Activated CD8-positive, alpha-beta T cell treated with anti-CD3 and anti-CD28 coated beads, Interleukin-2, amount 10 ng/mL, durations not matched to agents 7 days and 5 days (primary cell): ENCODE measurements around the gene PLP2. TPM values are rescaled to one million over a fixed set of nuclear protein-coding genes. Genes with fewer than 3 reads are reported as not detected.
A peak's percentile ranks its signal among the peaks of the same experiment; 100 is the strongest.
"Not testable (repeated sequence)": the region's sequence is repeated elsewhere in the genome, so short reads cannot be mapped to it uniquely, and the experiment has no call there.

Experiments
- ATAC-seq: fragments of 150-1000 bp; cut with Tn5 transposase; one replicate; pipeline ENCODE4 v1.10.0; 2021; ENCODE audit warnings: moderate library complexity
- CTCF ChIA-PET: fragments of 350-600 bp; sonication (Branson Sonifier 250); formaldehyde crosslinking; loops from one replicate; lab custom pipeline; 2021; ENCODE audit warnings: antibody characterized with exemption; lab: Charles Lee
- POLR2A ChIA-PET: fragments of 350-600 bp; sonication (Branson Sonifier 250); formaldehyde crosslinking; loops from one replicate; lab custom pipeline; 2021; ENCODE audit warnings: antibody characterized with exemption; lab: Charles Lee
- DNase-seq: peaks from one replicate; pipeline ENCODE4 v3.0.0-alpha.2; 2020
- H3K27ac Mint-ChIP-seq: one replicate; pipeline ENCODE4 v1.8.0; 2021; ENCODE audit warnings: mild to moderate bottlenecking, mixed read lengths
- H3K27me3 Mint-ChIP-seq: one replicate; pipeline ENCODE4 v1.8.0; 2021; ENCODE audit warnings: low read depth, mixed read lengths
- H3K36me3 Mint-ChIP-seq: one replicate; pipeline ENCODE4 v1.8.0; 2021; ENCODE audit warnings: low read depth, mixed read lengths
- H3K4me1 Mint-ChIP-seq: one replicate; pipeline ENCODE4 v1.8.0; 2021; ENCODE audit warnings: low read depth, mixed read lengths
- H3K4me3 Mint-ChIP-seq: one replicate; pipeline ENCODE4 v1.8.0; 2021; ENCODE audit warnings: mild to moderate bottlenecking, mixed read lengths
- H3K9me3 Mint-ChIP-seq: one replicate; pipeline ENCODE4 v1.8.0; 2022; ENCODE audit warnings: mixed read lengths; ENCODE audit not compliant: insufficient read depth
- total RNA-seq, 2 experiments: library from RNA; stranded (reverse); gene quantifications; one replicate each; pipeline ENCODE4 v1.2.3, GENCODE V29; 2021

PLP2 gene
- total RNA-seq, 2 experiments from 2014 or later = 203 to 214 TPM

- H3K4me3 Mint-ChIP-seq = not testable (repeated sequence)
Measured at GRCh38 chrX:49148390-49149100, 23.2 kb upstream of the PLP2 start.

GRCh38 chrX:49149291-49149690 lies 22.4 kb upstream of the PLP2 start:
- POLR2A ChIA-PET, H3K9me3 Mint-ChIP-seq, H3K36me3 Mint-ChIP-seq, H3K27ac Mint-ChIP-seq, H3K27me3 Mint-ChIP-seq, H3K4me3 Mint-ChIP-seq, H3K4me1 Mint-ChIP-seq, ATAC-seq, DNase-seq: not testable (repeated sequence)
- CTCF ChIA-PET = interaction anchor here (0.7 kb wide), 1 partner anchor 1157 kb away, joined by 4 read pairs; no protein-coding TSS in a partner anchor

More at GRCh38 chrX:49148390-49149100, 23.2 kb upstream of the PLP2 start:
- ATAC-seq, H3K4me1 Mint-ChIP-seq, H3K27ac Mint-ChIP-seq, POLR2A ChIA-PET, DNase-seq, H3K36me3 Mint-ChIP-seq, H3K9me3 Mint-ChIP-seq, CTCF ChIA-PET, H3K27me3 Mint-ChIP-seq: not testable (repeated sequence)

GRCh38 chrX:49153467-49153866 lies 18.2 kb upstream of the PLP2 start:
- H3K4me3 Mint-ChIP-seq = no peak overlapping the region
- ATAC-seq (no peak), DNase-seq (no peak)
- H3K27ac Mint-ChIP-seq = no peak overlapping the region
- H3K27me3 Mint-ChIP-seq = no peaks in the 10 kb centered on the region
- peaks cover 19% of the 10 kb centered on the region for H3K4me1 Mint-ChIP-seq
- ChIA-PET CTCF (no interaction called here), POLR2A (no interaction called here)
- no peaks in the 10 kb centered on the region for H3K9me3 Mint-ChIP-seq
- peaks cover 3% of the 10 kb centered on the region for H3K36me3 Mint-ChIP-seq

- Mint-ChIP-seq H3K4me1 (peaks cover 19% of the 10 kb centered on the region), H3K9me3 (no peaks in the 10 kb centered on the region), H3K27ac (peak overlapping the region; percentile 94), H3K36me3 (peaks cover 3% of the 10 kb centered on the region), H3K4me3 (peak overlapping the region; percentile 89), H3K27me3 (no peaks in the 10 kb centered on the region)
- ATAC-seq (peak; percentile 39), DNase-seq (peak; percentile 56)
- CTCF ChIA-PET = interaction anchor here (0.6 to 2.1 kb wide), 20 partner anchors 8 to 507 kb away, joined by 3 to 26 read pairs (median 4); partner anchors contain the start of gene PLP2
- POLR2A ChIA-PET = interaction anchor here (0.5 to 1.2 kb wide), 6 partner anchors 11 to 717 kb away, joined by 3 to 5 read pairs (median 4); no protein-coding TSS in a partner anchor
Measured at GRCh38 chrX:49155243-49155899, 16.3 kb upstream of the PLP2 start.

DNA sequence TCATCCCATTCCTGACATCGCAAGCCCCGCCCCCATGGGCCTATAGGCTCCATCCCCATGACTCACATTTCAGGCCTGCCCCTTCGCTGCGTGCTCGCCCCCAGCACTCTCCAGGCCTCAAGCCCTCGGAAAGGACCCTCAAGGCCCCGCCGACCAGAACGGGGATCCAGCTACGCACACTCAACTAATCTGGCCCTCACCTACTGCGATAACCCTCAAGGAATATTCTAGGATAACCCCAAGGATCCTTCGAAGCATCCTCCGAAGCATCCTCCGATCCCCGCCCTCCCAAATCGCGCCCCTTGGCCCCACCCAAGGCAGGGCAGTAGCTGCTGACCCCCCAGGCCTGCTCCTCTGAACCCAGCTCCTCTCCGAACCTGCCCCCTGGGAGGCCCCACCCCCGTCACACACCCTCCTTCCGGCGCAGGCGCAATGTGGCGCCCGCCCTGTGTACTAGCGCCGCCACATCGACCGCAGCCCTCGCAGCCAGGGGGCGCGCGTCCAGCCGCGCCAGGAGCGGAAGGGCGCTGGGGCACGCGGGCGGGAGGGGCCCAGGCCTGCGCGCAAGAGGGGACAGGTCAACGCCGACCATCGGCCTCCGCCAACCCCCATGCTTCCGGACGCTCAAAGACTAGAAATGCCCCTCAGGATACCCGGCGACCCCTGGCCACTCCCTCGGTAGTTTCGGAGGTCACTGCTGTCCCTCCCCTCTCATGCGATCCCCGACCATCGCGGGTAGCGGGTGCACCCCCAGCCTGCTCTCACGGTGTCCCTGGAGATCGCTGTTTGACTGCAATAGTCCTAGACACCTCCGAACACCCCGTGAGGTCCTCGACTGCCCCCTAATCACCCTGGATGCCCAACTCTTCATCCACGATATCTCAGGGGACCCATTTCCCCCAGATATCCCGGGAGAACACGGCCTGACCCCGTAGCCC lies 15.5 kb upstream of the PLP2 start:
- POLR2A ChIA-PET = interaction anchor here (0.5 to 1.2 kb wide), 5 partner anchors 10 to 716 kb away, joined by 3 to 5 read pairs (median 4); no protein-coding TSS in a partner anchor
- DNase-seq = peak; percentile 89
- H3K27ac Mint-ChIP-seq = peak overlapping the region; percentile 94

DNA sequence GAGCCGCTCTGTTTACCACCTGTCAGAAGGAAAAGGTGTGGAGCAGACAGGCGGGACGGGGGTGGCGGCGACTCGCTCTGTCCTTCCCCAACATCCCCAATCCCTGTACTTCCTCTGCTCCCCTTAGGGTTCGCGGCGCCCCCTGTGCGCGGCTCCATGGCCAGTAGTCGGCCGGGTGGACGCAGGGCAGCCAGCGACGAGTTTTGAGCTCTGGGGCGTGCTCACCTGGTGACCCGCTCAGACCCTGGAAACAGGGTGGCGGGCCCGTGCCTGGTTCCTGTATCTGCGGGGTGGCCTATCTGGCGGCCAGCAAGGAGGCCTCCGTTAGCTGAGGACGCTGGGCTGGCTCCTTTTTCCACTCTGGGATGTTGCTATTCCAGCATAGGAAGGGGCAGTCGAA lies 14.5 kb upstream of the PLP2 start:
- DNase-seq = no peak
- Mint-ChIP-seq H3K27me3 (no peaks in the 10 kb centered on the region), H3K27ac (no peak overlapping the region), H3K36me3 (peaks cover 3% of the 10 kb centered on the region), H3K9me3 (no peaks in the 10 kb centered on the region), H3K4me1 (peaks cover 22% of the 10 kb centered on the region), H3K4me3 (no peak overlapping the region)
- ChIA-PET CTCF (interaction anchor here (1.6 kb wide), 1 partner anchor 9 kb away, joined by 5 read pairs; no protein-coding TSS in a partner anchor), POLR2A (no interaction called here)
- no peak for ATAC-seq

More for the DNA sequence above, 15.5 kb upstream of the PLP2 start:
- H3K4me1 Mint-ChIP-seq = peaks cover 19% of the 10 kb centered on the region
- H3K36me3 Mint-ChIP-seq = peaks cover 3% of the 10 kb centered on the region
- peak overlapping the region; percentile 89 for H3K4me3 Mint-ChIP-seq
- peak; percentile 95 for ATAC-seq
- CTCF ChIA-PET = interaction anchor here (0.6 to 2.1 kb wide), 18 partner anchors 10 to 119 kb away, joined by 3 to 26 read pairs (median 4); partner anchors contain the start of gene PLP2
- H3K27me3 Mint-ChIP-seq = no peaks in the 10 kb centered on the region
- no peaks in the 10 kb centered on the region for H3K9me3 Mint-ChIP-seq

DNA sequence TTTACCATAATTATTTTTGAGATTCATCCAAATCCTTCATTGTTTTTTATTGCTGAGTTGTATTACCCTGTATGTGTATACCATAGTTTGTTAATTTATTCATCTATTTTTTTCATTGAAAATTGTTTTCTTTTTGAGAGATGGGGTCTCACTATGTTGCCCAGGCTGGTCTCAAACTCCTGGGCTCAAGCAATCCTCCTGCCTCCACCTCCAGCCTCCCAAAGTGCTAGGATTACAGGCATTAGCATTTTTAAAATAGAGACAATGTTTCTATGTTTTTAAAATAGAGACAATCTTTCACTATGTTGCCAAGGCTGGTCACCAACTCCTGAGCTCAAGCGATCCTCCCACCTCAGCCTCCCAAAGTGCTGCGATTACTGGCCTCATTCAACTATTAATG lies 10.8 kb upstream of the PLP2 start:
- no peaks in the 10 kb centered on the region for H3K27me3 Mint-ChIP-seq

GRCh38 chrX:49161632-49162031 lies 10.1 kb upstream of the PLP2 start:
- no peak for ATAC-seq
- no peaks in the 10 kb centered on the region for H3K27me3 Mint-ChIP-seq
- H3K36me3 Mint-ChIP-seq = no peaks in the 10 kb centered on the region
- ChIA-PET POLR2A (no interaction called here), CTCF (interaction anchor here (1.1 kb wide), 1 partner anchor 20 kb away, joined by 4 read pairs; no protein-coding TSS in a partner anchor)
- no peak overlapping the region for H3K27ac Mint-ChIP-seq
- no peak overlapping the region for H3K4me3 Mint-ChIP-seq
- H3K9me3 Mint-ChIP-seq = no peaks in the 10 kb centered on the region
- no peak for DNase-seq
- peaks cover 28% of the 10 kb centered on the region for H3K4me1 Mint-ChIP-seq

More for the DNA sequence above, 10.8 kb upstream of the PLP2 start:
- ChIA-PET POLR2A (no interaction called here), CTCF (no interaction called here)
- Mint-ChIP-seq H3K36me3 (no peaks in the 10 kb centered on the region), H3K4me1 (peaks cover 30% of the 10 kb centered on the region), H3K27ac (no peak overlapping the region), H3K9me3 (no peaks in the 10 kb centered on the region), H3K4me3 (no peak overlapping the region)
- no peak for ATAC-seq
- no peak for DNase-seq

DNA sequence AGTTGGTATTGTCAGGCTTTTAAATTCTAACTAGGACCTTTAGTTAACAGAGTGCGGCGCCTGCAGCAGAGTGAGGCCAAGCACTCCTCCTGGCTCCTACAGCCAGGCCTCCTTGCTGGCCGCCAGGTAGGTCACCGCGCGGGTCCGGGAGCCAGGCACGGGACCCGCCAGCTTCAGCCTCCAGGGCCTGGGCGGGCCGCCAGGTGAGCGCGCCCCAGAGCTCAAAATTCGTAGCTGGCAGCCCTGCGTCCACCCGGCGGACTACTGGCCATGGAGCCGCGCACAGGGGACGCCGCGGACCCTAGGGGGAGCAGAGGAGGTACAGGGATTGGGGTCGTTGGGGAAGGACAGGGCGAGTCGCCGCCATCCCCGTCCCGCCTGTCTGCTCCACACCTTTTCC lies 9.1 kb upstream of the PLP2 start, which contains the start of gene MAGIX:
TSS of gene MAGIX (plus strand) at position 139 of the 400 bp plus-strand sequence. CDS start at position 271, 132 bp downstream.
- CTCF ChIA-PET = interaction anchor here (1.1 kb wide), 1 partner anchor 21 kb away, joined by 4 read pairs; no protein-coding TSS in a partner anchor
- Mint-ChIP-seq H3K4me3 (peak within 1 kb of the TSS; percentile 56), H3K27ac (peak within 1 kb of the TSS; percentile 72), H3K9me3 (no peaks in the 10 kb centered on the region), H3K36me3 (no peaks in the 10 kb centered on the region), H3K4me1 (peaks cover 33% of the 10 kb centered on the region), H3K27me3 (no peaks in the 10 kb centered on the region)
- POLR2A ChIA-PET = interaction anchor here (0.7 kb wide), 1 partner anchor 72 kb away, joined by 3 read pairs; the partner anchor contains the start of gene CCDC22
- DNase-seq (no peak), ATAC-seq (no peak)

DNA sequence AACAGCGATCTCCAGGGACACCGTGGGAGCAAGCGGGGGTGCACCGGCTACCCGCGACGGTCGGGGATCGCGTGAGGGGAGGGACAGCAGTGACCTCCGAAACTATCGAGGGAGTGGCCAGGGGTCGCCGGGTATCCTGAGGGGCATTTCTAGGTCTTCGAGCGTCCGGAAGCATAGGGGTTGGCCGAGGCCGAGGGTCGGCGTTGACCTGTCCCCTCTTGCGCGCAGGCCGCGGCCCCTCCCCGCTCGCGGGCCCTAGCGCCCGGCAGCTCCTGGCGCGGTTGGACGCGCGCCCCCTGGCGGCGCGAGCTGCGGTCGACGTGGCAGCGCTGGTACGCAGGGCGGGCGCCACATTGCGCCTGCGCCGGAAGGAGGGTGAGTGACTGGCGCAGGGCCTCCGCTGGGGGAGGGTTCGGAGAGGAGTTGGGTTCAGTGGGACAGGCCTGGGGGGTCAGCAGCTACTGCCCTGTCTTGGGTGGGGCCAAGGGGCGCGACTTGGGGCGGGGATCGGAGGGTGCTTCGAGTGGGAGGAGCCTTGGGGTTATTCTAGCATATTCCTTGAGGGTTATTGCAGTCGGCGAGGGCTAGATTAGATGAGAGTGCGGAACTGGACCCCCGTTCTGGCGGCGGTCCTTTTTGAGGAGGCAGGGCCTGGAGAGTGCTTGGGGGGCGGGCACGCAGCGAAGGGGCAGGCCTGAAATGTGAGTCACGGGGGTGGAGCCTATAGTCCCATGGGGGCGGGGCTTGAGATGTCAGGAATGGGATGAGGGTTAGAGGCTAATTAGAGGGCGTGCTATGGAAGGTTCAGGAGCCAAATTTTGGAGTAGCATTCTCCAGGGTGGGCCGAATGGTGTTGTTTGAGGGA lies 7.9 kb upstream of the PLP2 start:
- DNase-seq (peak; percentile 84), ATAC-seq (peak; percentile 65)
- H3K36me3 Mint-ChIP-seq = no peaks in the 10 kb centered on the region
- no peaks in the 10 kb centered on the region for H3K9me3 Mint-ChIP-seq
- CTCF ChIA-PET = interaction anchor here (1.1 to 1.2 kb wide), 3 partner anchors 9 to 29 kb away, joined by 3 to 4 read pairs (median 4); no protein-coding TSS in a partner anchor
- H3K27ac Mint-ChIP-seq = peak overlapping the region; percentile 93
- POLR2A ChIA-PET = no interaction called here
- H3K4me1 Mint-ChIP-seq = peaks cover 38% of the 10 kb centered on the region
- peak overlapping the region; percentile 77 for H3K4me3 Mint-ChIP-seq
- no peaks in the 10 kb centered on the region for H3K27me3 Mint-ChIP-seq
